GM20431 (cell line): ENCODE results near the gene CRYZL1.

Experiments
- in situ Hi-C: fragments of 300-500 bp; cut with MseI, MboI; formaldehyde crosslinking; loops from one replicate; pipeline ENCODE4 v1.15.0; 2020; ENCODE audit warnings: low sequenced_read_pairs; ENCODE audit not compliant: unreplicated experiment

CRYZL1 gene

DNA sequence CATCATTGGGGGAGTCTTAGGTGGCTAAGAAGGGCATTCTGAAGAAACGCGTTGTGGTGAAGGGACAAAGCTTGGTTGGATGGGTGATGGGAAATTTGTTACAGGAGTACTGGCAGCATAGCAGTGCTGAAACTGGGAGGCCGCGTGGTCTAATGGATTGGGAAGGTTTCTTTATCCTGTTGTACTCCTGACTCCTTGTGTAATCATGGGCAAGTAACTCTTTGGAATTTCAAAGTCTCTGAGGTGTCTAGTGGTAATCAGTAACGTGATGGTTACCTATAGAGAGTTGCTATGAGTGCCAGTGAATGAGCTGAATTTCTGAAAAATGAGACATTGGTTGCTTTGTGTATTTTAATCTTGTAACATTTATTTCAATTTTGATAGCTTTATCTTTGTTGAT, 71.5 kb downstream of the CRYZL1 start:
- in situ Hi-C loops, result no loop called here

- in situ Hi-C loops, result no loop called here
Measured at GRCh38 chr21:33568448-33568847, 73.1 kb downstream of the CRYZL1 start.

DNA sequence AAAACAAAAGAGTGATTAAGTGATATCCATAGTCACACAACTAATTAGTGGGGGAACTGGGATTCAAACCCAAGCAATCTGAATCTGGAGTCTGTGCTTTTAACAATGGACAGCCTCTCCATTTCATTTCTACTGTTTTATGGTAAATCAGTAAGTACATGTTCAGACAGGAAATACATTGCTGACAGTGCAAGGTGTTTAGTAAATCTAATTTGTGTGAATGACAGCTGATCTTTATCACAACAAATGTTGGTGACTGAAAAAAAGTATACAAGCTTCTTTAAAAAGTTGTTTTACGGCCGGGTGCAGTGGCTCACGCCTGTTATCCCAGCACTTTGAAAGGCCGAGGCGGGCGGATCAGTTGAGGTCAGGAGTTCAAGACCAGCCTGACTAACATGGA, 73.6 kb downstream of the CRYZL1 start:
- in situ Hi-C loops, result no loop called here

- in situ Hi-C loops, result no loop called here
Measured at GRCh38 chr21:33566514-33566913, 75.0 kb downstream of the CRYZL1 start.

DNA sequence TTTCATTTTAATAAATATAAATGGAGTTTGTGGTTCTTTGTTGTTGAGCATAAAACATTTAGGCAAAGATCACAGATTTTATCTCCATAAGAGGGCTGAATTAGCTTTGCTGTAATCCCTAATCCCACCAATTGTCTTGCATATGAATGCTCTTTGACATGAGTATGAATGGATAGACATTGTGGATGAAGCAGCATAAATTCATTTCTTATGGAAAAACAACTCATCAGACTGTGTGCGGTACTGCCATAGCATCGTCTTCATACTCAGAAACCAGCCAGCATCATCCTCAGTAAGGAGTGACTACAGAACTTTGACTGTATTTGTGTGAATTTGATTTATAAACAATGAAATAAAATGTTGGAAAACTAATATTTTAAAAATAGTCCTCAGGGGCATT, 79.2 kb downstream of the CRYZL1 start:
- in situ Hi-C loops, result no loop called here

GRCh38 chr21:33561373-33561772, 80.2 kb downstream of the CRYZL1 start:
- in situ Hi-C loops, result no loop called here

DNA sequence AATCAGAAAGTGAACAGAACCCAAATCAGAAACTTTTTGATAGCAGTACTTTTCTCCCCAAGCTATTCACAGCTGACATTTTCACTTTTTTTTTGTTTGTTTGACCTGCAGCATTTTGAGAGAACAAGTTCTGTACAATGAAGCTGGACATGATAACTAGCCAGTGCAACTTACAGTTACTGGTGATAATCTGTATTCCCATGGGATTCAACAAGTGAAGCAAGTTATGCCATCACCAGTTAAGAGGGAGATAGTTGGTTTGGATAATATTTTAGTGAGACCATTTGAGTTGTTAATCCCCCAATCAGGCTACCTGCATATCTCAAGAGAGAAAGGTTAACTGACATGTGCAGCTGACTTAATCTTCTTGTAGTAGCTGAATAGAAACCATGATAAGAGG, 80.6 kb downstream of the CRYZL1 start:
- in situ Hi-C loops, result no loop called here

GRCh38 chr21:33559813-33560212, 81.7 kb downstream of the CRYZL1 start:
- in situ Hi-C loops, result no loop called here

DNA sequence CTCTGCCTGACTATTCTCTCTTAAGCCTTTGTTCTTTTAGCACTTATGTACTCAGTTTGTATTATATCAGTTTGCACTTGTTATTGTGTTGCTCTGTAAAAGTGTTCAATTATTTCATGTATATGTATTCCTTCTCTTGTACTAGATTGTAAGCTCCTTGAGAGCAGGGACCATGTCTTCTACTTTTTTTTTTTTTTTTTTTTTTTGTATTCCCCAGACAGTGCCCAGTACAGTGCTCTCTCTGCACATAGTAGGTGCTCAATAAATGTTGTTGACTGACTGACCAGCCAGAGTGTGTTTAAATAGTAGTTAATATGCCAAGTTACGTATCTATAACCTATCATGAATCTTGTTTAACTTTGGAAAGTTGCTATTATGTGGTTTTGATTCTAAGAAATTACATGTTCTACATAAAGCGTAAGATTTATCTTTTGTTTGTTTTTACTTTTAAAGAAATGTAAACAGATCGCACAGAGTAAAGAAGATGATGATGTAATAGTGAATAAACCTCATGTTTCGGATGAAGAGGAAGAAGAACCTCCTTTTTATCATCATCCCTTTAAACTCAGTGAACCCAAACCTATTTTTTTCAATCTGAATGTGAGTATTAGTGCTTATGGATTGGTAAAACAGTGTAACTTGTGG, 82.6 kb downstream of the CRYZL1 start:
- in situ Hi-C loops, result no loop called here

DNA sequence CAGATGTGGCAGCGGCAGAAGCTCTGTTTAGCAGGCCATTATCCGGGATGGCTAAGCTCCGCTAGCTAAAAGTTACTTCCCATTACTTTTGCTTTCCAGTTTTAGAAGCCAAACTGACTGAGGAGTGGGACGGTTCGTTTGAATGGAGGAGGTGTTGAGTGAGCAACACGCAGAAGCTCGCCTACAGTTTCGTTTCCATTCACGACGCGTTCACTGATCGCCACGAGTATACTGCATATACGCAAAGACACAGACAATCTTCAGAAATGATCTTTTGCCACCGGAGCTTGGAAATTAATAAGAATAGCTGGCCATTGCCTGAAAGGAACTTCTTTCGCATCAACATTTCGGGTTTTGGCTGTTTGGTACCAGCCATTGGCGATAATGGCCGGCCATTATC, 84.1 kb downstream of the CRYZL1 start:
- in situ Hi-C loops, result no loop called here

DNA sequence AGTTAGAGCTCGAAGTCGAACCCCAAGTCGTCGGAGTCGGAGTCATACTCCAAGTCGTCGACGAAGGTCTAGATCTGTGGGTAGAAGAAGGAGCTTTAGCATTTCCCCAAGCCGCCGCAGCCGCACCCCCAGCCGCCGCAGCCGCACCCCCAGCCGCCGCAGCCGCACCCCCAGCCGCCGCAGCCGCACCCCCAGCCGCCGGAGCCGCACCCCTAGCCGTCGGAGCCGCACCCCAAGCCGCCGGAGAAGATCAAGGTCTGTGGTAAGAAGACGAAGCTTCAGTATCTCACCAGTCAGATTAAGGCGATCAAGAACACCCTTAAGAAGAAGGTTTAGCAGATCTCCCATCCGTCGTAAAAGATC, 86.6 kb downstream of the CRYZL1 start:
- in situ Hi-C loops, result no loop called here

GRCh38 chr21:33554236-33554981, 87.1 kb downstream of the CRYZL1 start:
- in situ Hi-C loops, result no loop called here

GRCh38 chr21:33552999-33553598, 88.4 kb downstream of the CRYZL1 start:
- in situ Hi-C loops, result no loop called here

GRCh38 chr21:33552093-33552998, 89.2 kb downstream of the CRYZL1 start:
- in situ Hi-C loops, result no loop called here

- in situ Hi-C loops, result no loop called here
Measured at GRCh38 chr21:33551664-33552063, 89.9 kb downstream of the CRYZL1 start.

DNA sequence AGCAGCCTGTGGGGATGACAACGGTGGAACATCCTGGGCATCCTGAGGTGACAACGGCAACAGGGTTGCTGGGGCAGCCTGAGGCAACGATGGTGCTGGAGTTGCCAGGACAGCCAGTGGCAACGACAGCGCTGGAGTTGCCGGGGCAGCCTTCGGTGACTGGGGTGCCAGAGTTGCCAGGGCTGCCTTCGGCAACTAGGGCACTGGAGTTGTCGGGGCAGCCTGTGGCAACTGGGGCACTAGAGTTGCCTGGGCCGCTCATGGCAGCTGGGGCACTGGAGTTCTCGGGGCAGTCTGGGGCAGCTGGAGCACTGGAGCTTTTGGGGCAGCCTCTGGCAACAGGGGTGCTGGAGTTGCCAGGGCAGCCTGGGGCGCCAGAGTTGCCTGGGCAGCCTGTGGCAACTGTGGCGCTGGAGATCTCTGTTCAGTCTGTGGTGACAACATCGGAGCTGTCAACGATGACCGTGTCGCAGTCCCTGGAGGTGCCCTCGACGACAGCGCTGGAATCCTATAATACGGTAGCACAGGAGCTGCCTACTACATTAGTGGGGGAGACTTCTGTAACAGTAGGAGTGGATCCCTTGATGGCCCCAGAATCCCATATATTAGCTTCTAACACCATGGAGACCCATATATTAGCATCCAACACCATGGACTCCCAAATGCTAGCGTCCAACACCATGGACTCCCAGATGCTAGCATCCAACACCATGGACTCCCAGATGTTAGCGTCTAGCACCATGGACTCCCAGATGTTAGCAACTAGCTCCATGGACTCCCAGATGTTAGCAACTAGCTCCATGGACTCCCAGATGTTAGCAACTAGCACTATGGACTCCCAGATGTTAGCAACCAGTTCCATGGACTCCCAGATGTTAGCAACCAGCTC, 90.5 kb downstream of the CRYZL1 start:
- in situ Hi-C loops, result no loop called here

DNA sequence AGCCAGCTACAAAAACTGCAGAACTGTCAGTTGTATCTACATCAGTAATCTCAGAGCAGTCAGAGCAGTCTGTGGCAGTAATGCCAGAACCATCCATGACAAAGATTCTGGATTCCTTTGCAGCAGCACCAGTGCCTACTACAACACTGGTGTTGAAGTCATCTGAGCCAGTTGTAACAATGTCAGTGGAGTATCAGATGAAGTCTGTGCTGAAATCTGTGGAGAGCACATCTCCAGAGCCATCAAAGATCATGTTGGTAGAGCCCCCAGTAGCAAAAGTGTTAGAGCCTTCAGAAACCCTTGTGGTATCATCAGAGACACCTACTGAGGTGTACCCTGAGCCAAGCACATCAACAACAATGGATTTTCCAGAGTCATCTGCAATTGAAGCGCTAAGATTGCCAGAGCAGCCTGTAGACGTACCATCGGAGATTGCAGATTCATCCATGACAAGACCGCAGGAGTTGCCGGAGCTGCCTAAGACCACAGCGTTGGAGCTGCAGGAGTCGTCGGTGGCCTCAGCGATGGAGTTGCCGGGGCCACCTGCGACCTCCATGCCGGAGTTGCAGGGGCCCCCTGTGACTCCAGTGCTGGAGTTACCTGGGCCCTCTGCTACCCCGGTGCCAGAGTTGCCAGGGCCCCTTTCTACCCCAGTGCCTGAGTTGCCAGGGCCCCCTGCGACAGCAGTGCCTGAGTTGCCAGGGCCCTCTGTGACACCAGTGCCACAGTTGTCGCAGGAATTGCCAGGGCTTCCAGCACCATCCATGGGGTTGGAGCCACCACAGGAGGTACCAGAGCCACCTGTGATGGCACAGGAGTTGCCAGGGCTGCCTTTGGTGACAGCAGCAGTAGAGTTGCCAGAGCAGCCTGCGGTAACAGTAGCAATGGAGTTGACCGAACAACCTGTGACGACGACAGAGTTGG, 91.4 kb downstream of the CRYZL1 start:
- in situ Hi-C loops, result no loop called here

DNA sequence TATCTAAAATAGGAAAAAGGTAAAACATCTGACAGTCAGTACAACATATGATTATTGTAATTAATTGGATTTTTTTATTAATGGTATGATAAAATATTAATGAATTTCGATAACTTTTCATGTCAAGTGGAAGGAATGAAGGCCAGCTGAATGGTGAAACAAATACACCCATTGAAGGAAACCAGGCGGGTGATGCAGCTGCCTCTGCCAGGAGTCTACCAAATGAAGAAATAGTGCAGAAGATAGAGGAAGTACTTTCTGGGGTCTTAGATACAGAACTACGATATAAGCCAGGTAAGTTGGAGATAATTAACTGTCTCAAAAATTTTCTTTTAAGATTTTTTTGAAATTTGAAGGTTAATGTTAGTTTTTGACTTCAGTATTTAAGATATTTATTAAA, 95.5 kb downstream of the CRYZL1 start:
- in situ Hi-C loops, result no loop called here
